ENCODE measurements around the gene VTI1A. TPM values are rescaled to one million over a fixed set of nuclear protein-coding genes. Genes with fewer than 3 reads are reported as not detected.

The VTI1A gene
- total and polyA plus RNA-seq, 2 of the 4 experiments (the other 2 are of a cell fraction): 9.7 to 24.9 TPM

DNA sequence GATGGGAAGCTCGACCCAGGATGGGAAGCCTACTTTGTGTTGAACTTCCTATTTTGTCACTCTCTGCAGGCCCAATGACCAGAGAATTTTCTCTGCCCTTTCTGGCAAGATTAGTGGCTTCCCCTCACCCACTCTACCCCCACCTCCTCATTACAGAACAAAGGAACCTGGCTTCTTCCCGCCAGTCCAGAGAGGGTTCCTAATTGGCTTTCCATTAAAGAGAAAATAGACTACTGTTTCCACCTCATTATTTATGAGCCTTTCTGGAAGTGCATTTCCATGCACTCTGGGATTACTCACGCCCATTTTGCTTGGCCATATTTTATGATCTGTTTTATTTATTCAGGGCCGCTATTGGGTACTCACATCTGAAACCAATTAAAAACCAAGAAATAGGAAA lies 408.1 kb downstream of the VTI1A start:
- H3K36me3 ChIP-seq (ENCODE audit: control insufficient read depth, insufficient read depth, low read length): no peaks in the 10 kb centered on the region
- no peak for TF ChIP-seq FOS (IDR thresholded peaks at IDR 0.05; ENCODE audit: low read depth, low read length)
- TF ChIP-seq CHD1 (IDR thresholded peaks at IDR 0.05; ENCODE audit: low read depth, low read length): no peak
- TF ChIP-seq, protein P1, sequence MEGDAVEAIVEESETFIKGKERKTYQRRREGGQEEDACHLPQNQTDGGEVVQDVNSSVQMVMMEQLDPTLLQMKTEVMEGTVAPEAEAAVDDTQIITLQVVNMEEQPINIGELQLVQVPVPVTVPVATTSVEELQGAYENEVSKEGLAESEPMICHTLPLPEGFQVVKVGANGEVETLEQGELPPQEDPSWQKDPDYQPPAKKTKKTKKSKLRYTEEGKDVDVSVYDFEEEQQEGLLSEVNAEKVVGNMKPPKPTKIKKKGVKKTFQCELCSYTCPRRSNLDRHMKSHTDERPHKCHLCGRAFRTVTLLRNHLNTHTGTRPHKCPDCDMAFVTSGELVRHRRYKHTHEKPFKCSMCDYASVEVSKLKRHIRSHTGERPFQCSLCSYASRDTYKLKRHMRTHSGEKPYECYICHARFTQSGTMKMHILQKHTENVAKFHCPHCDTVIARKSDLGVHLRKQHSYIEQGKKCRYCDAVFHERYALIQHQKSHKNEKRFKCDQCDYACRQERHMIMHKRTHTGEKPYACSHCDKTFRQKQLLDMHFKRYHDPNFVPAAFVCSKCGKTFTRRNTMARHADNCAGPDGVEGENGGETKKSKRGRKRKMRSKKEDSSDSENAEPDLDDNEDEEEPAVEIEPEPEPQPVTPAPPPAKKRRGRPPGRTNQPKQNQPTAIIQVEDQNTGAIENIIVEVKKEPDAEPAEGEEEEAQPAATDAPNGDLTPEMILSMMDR (conservative IDR thresholded peaks at IDR 0.05; ENCODE audit: low read depth, low read length): no peak
- no peak for TF ChIP-seq RAD21 (IDR thresholded peaks at IDR 0.05; ENCODE audit: low read length)
- TF ChIP-seq SMC3 (IDR thresholded peaks at IDR 0.05; ENCODE audit: low read depth, low read length): no peak
- TF ChIP-seq MAFK (IDR thresholded peaks at IDR 0.05; ENCODE audit: low read depth, low read length): no peak
- TF ChIP-seq, protein P2, sequence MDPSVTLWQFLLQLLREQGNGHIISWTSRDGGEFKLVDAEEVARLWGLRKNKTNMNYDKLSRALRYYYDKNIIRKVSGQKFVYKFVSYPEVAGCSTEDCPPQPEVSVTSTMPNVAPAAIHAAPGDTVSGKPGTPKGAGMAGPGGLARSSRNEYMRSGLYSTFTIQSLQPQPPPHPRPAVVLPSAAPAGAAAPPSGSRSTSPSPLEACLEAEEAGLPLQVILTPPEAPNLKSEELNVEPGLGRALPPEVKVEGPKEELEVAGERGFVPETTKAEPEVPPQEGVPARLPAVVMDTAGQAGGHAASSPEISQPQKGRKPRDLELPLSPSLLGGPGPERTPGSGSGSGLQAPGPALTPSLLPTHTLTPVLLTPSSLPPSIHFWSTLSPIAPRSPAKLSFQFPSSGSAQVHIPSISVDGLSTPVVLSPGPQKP (IDR thresholded peaks at IDR 0.05; ENCODE audit: borderline replicate concordance, low read depth, low read length): no peak
- TF ChIP-seq MAZ (IDR thresholded peaks at IDR 0.05; ENCODE audit: borderline replicate concordance, low read depth, low read length): no peak
- no peaks in the 10 kb centered on the region for H3K4me1 ChIP-seq (ENCODE audit: control insufficient read depth, insufficient read depth, low read length)
- POLR2A ChIA-PET (ENCODE audit: unreplicated experiment): no interaction called here
- H3K4me2 ChIP-seq (ENCODE audit: low read depth, low read length): no peak overlapping the region
- no peaks in the 10 kb centered on the region for H3K9me1 ChIP-seq (ENCODE audit: insufficient read depth, low read length)
- H2AK9ac ChIP-seq (replicated peaks; ENCODE audit: low read depth, low read length, poor library complexity): no peak overlapping the region
- H3K9ac ChIP-seq (ENCODE audit: low read depth, low read length): no peak overlapping the region
- no peak overlapping the region for H2AK5ac ChIP-seq (ENCODE audit: low read depth, low read length)
- no peak overlapping the region for H2BK120ac ChIP-seq (ENCODE audit: low read depth, low read length)
- dilution Hi-C loops (cut with HindIII; ENCODE audit: low sequenced_read_pairs, unreplicated experiment) (no loop called here), intact Hi-C loops (cut with micrococcal nuclease) (no loop called here), in situ Hi-C loops (cut with MboI; ENCODE audit: low sequenced_read_pairs) (no loop called here)
- H2AFZ ChIP-seq (replicated peaks; ENCODE audit: low read length, poor library complexity): no peak overlapping the region
- H3K27me3 ChIP-seq (ENCODE audit: control insufficient read depth, insufficient read depth, low read length): peaks cover 4% of the 10 kb centered on the region
- 50% methylated on average over 1 of the region's 4 CpGs; no CpG with 5 or more reads in 1 of the 2 experiments for WGBS, 2 experiments (ENCODE audit: extremely low coverage in 2 of 2, insufficient read length in 1 of 2)
- H4K8ac ChIP-seq (ENCODE audit: low read depth in 2 of 2, low read length in 2 of 2): no peak overlapping the region
- no peak overlapping the region for H2BK20ac ChIP-seq (ENCODE audit: low read depth, low read length)
- CTCF ChIA-PET: no interaction called here
- ATAC-seq (ENCODE audit: low read depth): no peak
- 0 out of 2 replicates have a peak, but pooled peaks cover 2% of the 10 kb centered on the region for H3K9me3 ChIP-seq (ENCODE audit: control insufficient read depth, insufficient read depth, low read length)
- no peak overlapping the region for H4K5ac ChIP-seq (ENCODE audit: low read depth, low read length)
- no peaks in the 10 kb centered on the region for H3K79me1 ChIP-seq (ENCODE audit: low read depth in 1 of 2, low read length in 2 of 2)
- H3K27ac ChIP-seq (ENCODE audit: insufficient read depth, low read length): no peak overlapping the region
- H3K18ac ChIP-seq (ENCODE audit: low read depth, low read length): no peak overlapping the region
- H4K91ac ChIP-seq (ENCODE audit: insufficient read depth, low read depth, low read length): no peak overlapping the region
- H3K56ac ChIP-seq (ENCODE audit: extremely low read depth, insufficient read depth, low read length): no peak overlapping the region
- H4K20me1 ChIP-seq (ENCODE audit: insufficient read depth, low read length): no peaks in the 10 kb centered on the region
- no peak for DNase-seq
- H3K4ac ChIP-seq (ENCODE audit: low read depth, low read length): no peak overlapping the region
- no peak overlapping the region for H2BK15ac ChIP-seq (ENCODE audit: low read depth, low read length)
- H2BK5ac ChIP-seq (ENCODE audit: low read depth, low read length, poor library complexity, severe bottlenecking): no peak overlapping the region
- no peak overlapping the region for H3K23ac ChIP-seq (ENCODE audit: low read depth, low read length)
- no TSS peak for BruUV-seq (replicated peaks)
- H3K4me3 ChIP-seq (ENCODE audit: insufficient read depth, low read depth, low read length): no peak overlapping the region
- no peak overlapping the region for H3K14ac ChIP-seq (replicated peaks; ENCODE audit: low read depth, low read length)

All from IMR-90 (cell line).